GM18502 (cell line): ENCODE results near the gene ZC3H12C.
"Not testable (repeated sequence)": the region's sequence is repeated elsewhere in the genome, so short reads cannot be mapped to it uniquely, and the experiment has no call there.

Source experiments
- ATAC-seq: cut with Tn5 transposase; IDR thresholded peaks from one replicate; pipeline ENCODE4 v1.9.1; 2021; ENCODE audit warnings: mild to moderate bottlenecking; ENCODE audit not compliant: unreplicated experiment, poor library complexity

ZC3H12C gene

GRCh38 chr11:110174645-110175310, 81.6 kb downstream of the ZC3H12C start:
- ATAC-seq: no peak

DNA sequence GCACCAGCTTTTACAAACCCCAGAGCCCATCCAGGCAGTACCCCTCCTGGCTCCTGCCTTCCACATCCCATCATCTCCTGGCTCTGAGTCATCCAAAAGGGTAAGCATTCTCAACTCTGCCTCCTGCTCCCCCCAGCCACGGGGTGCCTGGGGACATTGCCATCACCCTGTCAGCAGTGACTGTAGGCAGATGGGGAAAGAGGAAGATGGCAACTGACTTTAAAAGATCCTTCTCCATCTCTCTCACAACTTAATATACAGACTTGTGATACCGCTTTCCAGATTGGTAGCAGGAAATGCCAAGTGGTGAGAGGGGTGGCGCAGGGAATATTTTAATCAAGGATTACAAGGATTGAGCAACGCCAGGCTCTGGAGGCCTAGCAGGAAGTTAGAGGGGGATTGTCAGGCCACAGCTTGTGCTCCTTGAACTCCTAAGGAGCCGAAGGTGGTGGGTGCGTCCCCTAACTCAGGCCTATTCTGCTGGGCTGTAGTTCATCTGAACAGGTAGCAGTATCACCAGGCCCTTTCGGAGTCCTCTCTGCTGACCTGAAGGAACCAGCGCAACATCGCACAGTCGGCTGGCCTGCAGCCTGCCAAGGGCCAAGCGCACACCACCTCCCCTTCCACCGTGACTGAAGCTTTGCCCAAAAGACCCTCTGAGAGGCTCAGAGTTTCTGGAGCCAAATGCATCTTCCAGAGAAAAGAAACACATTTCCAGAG, 83.3 kb downstream of the ZC3H12C start:
- no peak for ATAC-seq

GRCh38 chr11:110177086-110177456, 83.9 kb downstream of the ZC3H12C start:
- no peak for ATAC-seq

DNA sequence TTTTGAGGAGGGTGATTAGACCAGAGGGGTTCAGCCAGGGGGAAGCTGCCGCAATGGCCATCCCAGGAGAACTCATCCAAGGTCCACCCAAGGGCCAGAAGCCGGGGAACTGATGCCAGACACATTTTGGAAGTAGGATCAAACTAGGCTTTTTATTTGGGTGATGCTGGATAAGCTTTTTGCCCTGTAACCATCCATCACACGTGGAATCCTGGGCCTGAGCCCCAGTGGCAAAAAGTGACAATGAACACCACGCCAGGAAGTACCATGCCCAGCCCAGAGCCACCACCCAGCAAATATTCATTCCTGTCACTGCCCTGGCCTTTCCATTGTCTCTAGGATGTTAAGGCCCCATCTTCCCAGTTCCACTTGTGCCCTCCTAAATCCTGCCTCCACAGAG, 85.9 kb downstream of the ZC3H12C start:
- ATAC-seq: no peak

GRCh38 chr11:110182886-110183285, 89.7 kb downstream of the ZC3H12C start:
- ATAC-seq: no peak

- ATAC-seq: no peak
Measured at GRCh38 chr11:110184456-110184855, 91.3 kb downstream of the ZC3H12C start.

DNA sequence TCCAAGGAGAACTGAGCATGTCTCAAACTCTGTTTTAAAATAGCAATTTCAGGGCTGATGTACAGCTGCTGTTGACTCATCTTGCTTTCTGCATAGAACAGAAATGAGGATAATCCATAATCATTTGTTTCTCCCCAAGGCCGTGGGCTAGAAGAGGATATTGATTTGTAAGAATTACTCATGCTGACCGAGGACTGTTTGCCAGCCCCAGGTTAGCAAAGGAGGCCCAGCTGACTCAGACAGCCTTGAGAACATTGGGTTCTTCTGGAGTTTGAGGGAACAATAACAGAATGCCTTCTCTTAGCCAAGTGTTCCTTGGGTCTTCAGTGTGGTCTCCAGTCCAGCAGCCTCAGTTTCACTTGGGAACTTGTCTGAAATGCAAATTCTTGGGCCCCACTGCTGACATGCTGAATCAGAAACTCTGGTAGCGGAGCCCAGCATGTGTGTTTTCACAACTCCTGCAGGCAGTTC, 92.0 kb downstream of the ZC3H12C start:
- no peak for ATAC-seq

DNA sequence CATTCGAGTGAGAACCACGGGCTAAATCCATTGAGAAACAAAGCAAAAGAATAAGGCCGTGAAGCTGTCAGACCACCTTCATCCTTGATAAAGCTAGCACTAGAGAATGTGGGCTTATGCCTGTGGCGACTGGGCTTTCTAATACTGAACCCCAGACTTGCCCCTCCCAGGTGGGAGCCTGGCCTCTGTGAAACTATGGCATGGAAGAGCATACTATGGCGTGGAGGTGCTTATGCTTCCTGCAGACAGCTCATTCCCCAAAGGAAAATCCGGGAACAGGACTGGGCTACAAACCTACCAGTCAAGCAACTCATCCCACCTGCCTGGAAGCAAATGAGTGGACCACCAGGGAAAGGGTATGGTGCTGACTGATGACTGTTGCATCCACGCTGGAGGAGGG, 92.4 kb downstream of the ZC3H12C start:
- no peak for ATAC-seq

DNA sequence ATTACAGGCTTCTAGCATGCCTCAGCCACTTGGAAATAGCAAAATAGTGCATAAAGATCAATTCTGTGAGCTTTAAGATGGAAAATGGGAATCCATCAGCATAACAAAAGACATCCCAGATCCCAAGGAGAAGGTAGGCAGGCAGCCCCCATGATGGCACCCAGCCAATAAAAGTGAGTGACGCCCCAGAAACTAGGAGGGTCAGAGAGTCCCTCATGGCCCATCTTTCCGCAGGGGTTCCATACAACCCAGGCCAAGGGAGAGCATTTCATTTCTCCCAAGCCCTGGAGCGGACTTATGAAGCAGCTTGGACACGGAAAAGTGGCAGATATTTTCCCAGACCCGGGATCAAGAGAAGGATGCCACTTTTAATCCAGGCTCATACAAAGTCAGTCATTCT, 93.3 kb downstream of the ZC3H12C start:
- no peak for ATAC-seq

DNA sequence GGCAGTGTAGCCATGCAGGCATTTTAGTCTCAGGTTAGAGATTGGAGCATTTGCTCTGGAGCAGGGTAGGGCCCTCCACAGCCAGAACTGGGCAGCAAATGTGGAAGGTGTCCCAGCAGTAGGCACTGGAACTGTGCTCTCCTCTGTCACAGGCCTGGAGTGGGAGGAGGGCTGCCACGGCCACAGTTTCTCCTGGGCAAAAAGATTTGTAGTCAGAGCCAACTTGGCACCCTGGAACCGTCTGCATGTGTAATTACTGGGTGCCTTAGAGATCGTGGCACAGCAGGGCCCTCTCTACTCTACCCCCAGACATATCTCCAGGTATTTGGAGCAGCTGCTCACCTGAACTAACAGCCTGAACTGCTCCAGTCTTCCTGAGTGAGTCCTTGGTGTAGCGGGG, 93.7 kb downstream of the ZC3H12C start:
- no peak for ATAC-seq

GRCh38 chr11:110187731-110188130, 94.5 kb downstream of the ZC3H12C start:
- ATAC-seq: no peak

- ATAC-seq: no peak
Measured at GRCh38 chr11:110190885-110191284, 97.7 kb downstream of the ZC3H12C start.

GRCh38 chr11:110192604-110193282, 99.6 kb downstream of the ZC3H12C start:
- ATAC-seq: peak; percentile 88

GRCh38 chr11:110194211-110194766, 101.1 kb downstream of the ZC3H12C start:
- not testable (repeated sequence) for ATAC-seq

GRCh38 chr11:110196241-110196754, 103.1 kb downstream of the ZC3H12C start:
- ATAC-seq: no peak

GRCh38 chr11:110196884-110197420, 103.8 kb downstream of the ZC3H12C start:
- no peak for ATAC-seq

- ATAC-seq: no peak
Measured at GRCh38 chr11:110198031-110198729, 105.0 kb downstream of the ZC3H12C start.

- no peak for ATAC-seq
Measured at GRCh38 chr11:110199184-110199981, 106.2 kb downstream of the ZC3H12C start.

GRCh38 chr11:110200241-110200640, 107.0 kb downstream of the ZC3H12C start:
- no peak for ATAC-seq
